ENCODE measurements around the gene ZC3H7B. TPM values are rescaled to one million over a fixed set of nuclear protein-coding genes. Genes with fewer than 3 reads are reported as not detected.
"Not testable (repeated sequence)": the region's sequence is repeated elsewhere in the genome, so short reads cannot be mapped to it uniquely, and the experiment has no call there.

Gene ZC3H7B
- total RNA-seq, 1 experiment from 2014 or later, result 60.6 TPM

DNA sequence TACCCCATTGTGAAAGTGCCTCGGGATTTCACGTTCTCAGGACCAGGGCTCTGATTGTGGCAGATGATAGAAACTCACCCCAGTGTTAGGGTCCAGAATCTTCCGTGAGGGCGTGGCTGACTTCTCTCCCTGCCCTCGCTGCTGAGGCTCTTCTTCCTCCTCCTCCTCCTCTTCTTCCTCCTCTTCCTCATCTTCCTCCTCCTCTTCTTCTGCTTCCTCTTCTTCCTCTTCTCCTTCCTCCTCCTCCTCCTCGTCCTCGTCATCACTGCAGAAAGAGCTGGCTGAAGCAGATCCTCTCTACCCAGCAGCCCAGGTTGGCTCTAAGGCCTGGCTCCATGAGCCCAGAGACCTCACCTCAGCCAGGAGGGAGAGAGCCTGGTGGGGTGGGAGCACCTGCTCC is 47.1 kb upstream of the ZC3H7B start:
- Mint-ChIP-seq H3K4me1 (ENCODE audit: low read depth, unreplicated experiment) (no peaks in the 10 kb centered on the region), H3K27ac (ENCODE audit: unreplicated experiment) (no peak overlapping the region), H3K27me3 (ENCODE audit: insufficient read depth, unreplicated experiment) (no peaks in the 10 kb centered on the region), H3K9me3 (ENCODE audit: unreplicated experiment) (no peaks in the 10 kb centered on the region), H3K36me3 (ENCODE audit: insufficient read depth, unreplicated experiment) (peaks cover 79% of the 10 kb centered on the region), H3K4me3 (ENCODE audit: unreplicated experiment) (no peak overlapping the region)
- Histone ChIP-seq H3K4me1 (no peaks in the 10 kb centered on the region), H3K4me3 (ENCODE audit: low read depth, low read length) (no peak overlapping the region), H3K9me3 (no peaks in the 10 kb centered on the region), H3K36me3 (ENCODE audit: control insufficient read depth, insufficient read depth, low read length) (peaks cover 2% of the 10 kb centered on the region), H3K27me3 (replicated peaks; ENCODE audit: control insufficient read depth, insufficient read depth, low read length) (no peaks in the 10 kb centered on the region)
- no peak for TF ChIP-seq CTCF (IDR thresholded peaks at IDR 0.05; ENCODE audit: insufficient read depth in 1 of 2, low read depth in 1 of 2, low read length in 1 of 2, severe bottlenecking in 1 of 2, unreplicated experiment in 1 of 2)
- ChIA-PET CTCF (interaction anchor here (0.6 kb wide), 1 partner anchor 12 kb away, joined by 3 read pairs; no protein-coding TSS in a partner anchor), POLR2A (no interaction called here)
- no TSS peak for BruUV-seq (replicated peaks)
- intact Hi-C loops (cut with micrococcal nuclease; ENCODE audit: unreplicated experiment), result no loop called here
- no peak for DNase-seq

DNA sequence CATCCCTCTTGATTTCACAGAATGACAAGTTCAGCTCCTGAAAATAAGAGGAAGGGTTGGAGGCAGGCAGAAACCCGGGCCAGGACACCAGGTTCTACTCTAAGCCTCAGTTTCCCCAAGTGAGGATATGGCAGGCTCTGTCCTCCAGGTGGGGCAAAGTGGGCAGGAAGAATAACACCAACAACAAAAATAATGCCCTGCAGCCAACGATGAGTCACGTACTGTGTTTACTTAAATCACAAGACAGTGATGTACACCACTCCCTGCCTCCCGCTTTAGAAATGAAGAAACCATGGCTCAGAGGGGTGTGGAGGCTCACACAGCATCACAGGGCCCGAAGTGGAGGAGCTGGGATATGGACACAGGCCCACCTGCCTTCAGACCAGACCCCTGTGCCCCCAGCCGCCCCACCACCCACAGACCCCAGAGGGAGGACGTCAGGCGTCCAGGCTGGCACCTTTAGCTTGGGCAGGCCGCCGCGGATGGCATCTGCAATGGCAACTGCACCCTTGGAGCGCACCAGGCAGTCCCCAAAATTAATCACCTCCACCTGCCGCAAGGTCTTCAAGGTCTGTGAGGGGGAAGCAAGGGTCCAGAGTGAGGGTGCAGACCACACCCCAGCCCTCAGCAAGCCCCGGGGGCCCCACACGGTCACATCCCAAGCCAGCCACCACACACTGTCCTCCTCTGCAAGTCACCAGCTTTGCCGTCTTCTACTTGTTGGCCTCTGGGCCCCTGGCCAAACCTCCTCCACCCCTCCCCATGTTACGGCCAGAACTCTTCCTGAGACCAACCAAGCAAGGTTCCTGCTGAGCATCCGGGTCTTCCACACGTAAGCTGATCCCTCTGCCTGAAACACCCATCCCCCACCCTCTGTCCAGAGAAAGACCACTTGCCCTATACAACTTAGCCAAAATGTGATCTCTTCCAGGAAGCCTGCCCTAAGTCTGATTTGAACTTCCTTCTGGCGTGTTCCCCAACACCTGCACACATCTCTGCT is 44.8 kb upstream of the ZC3H7B start:
- ChIA-PET POLR2A (interaction anchor here (0.6 kb wide), 1 partner anchor 19 kb away, joined by 6 read pairs; no protein-coding TSS in a partner anchor), CTCF (no interaction called here)
- H3K4me1 Mint-ChIP-seq (ENCODE audit: low read depth, unreplicated experiment), result no peaks in the 10 kb centered on the region
- H3K36me3 Mint-ChIP-seq (ENCODE audit: insufficient read depth, unreplicated experiment), result peaks cover 64% of the 10 kb centered on the region
- no peaks in the 10 kb centered on the region for H3K27me3 Mint-ChIP-seq (ENCODE audit: insufficient read depth, unreplicated experiment)
- Histone ChIP-seq H3K36me3 (ENCODE audit: control insufficient read depth, insufficient read depth, low read length) (peaks cover 2% of the 10 kb centered on the region), H3K9me3 (no peaks in the 10 kb centered on the region), H3K4me1 (no peaks in the 10 kb centered on the region), H3K4me3 (ENCODE audit: low read depth, low read length) (no peak overlapping the region), H3K27me3 (replicated peaks; ENCODE audit: control insufficient read depth, insufficient read depth, low read length) (no peaks in the 10 kb centered on the region)
- no peak for DNase-seq
- no TSS peak for BruUV-seq (replicated peaks)
- no peaks in the 10 kb centered on the region for H3K9me3 Mint-ChIP-seq (ENCODE audit: unreplicated experiment)
- TF ChIP-seq CTCF (IDR thresholded peaks at IDR 0.05; ENCODE audit: insufficient read depth in 1 of 2, low read depth in 1 of 2, low read length in 1 of 2, severe bottlenecking in 1 of 2, unreplicated experiment in 1 of 2), result no peak
- H3K4me3 Mint-ChIP-seq (ENCODE audit: unreplicated experiment), result no peak overlapping the region
- intact Hi-C loops (cut with micrococcal nuclease; ENCODE audit: unreplicated experiment), result no loop called here
- H3K27ac Mint-ChIP-seq (ENCODE audit: unreplicated experiment), result no peak overlapping the region

GRCh38 chr22:41257696-41258095 is 43.6 kb upstream of the ZC3H7B start:
- ChIA-PET POLR2A (no interaction called here), CTCF (no interaction called here)
- DNase-seq, result no peak
- Mint-ChIP-seq H3K27me3 (ENCODE audit: insufficient read depth, unreplicated experiment) (no peaks in the 10 kb centered on the region), H3K36me3 (ENCODE audit: insufficient read depth, unreplicated experiment) (peaks cover 54% of the 10 kb centered on the region), H3K27ac (ENCODE audit: unreplicated experiment) (no peak overlapping the region), H3K4me1 (ENCODE audit: low read depth, unreplicated experiment) (no peaks in the 10 kb centered on the region), H3K9me3 (ENCODE audit: unreplicated experiment) (no peaks in the 10 kb centered on the region), H3K4me3 (ENCODE audit: unreplicated experiment) (no peak overlapping the region)
- no peak overlapping the region for H3K4me3 ChIP-seq (ENCODE audit: low read depth, low read length)
- H3K4me1 ChIP-seq, result no peaks in the 10 kb centered on the region
- H3K36me3 ChIP-seq (ENCODE audit: control insufficient read depth, insufficient read depth, low read length), result peaks cover 2% of the 10 kb centered on the region
- no peaks in the 10 kb centered on the region for H3K9me3 ChIP-seq
- BruUV-seq (replicated peaks), result no TSS peak
- intact Hi-C loops (cut with micrococcal nuclease; ENCODE audit: unreplicated experiment), result no loop called here
- no peak for TF ChIP-seq CTCF (IDR thresholded peaks at IDR 0.05; ENCODE audit: insufficient read depth in 1 of 2, low read depth in 1 of 2, low read length in 1 of 2, severe bottlenecking in 1 of 2, unreplicated experiment in 1 of 2)
- no peaks in the 10 kb centered on the region for H3K27me3 ChIP-seq (replicated peaks; ENCODE audit: control insufficient read depth, insufficient read depth, low read length)

GRCh38 chr22:41259756-41260155 is 41.6 kb upstream of the ZC3H7B start:
- H3K4me3 Mint-ChIP-seq (ENCODE audit: unreplicated experiment); H3K27me3 Mint-ChIP-seq (ENCODE audit: insufficient read depth, unreplicated experiment); H3K4me1 Mint-ChIP-seq (ENCODE audit: low read depth, unreplicated experiment); H3K4me1 ChIP-seq; DNase-seq; H3K27me3 ChIP-seq (replicated peaks; ENCODE audit: control insufficient read depth, insufficient read depth, low read length); CTCF ChIA-PET; H3K27ac Mint-ChIP-seq (ENCODE audit: unreplicated experiment); BruUV-seq (replicated peaks); intact Hi-C loops (cut with micrococcal nuclease; ENCODE audit: unreplicated experiment); H3K36me3 ChIP-seq (ENCODE audit: control insufficient read depth, insufficient read depth, low read length); H3K4me3 ChIP-seq (ENCODE audit: low read depth, low read length); H3K9me3 ChIP-seq; H3K9me3 Mint-ChIP-seq (ENCODE audit: unreplicated experiment); POLR2A ChIA-PET: not testable (repeated sequence)
- peaks cover 55% of the 10 kb centered on the region for H3K36me3 Mint-ChIP-seq (ENCODE audit: insufficient read depth, unreplicated experiment)
